ENCODE data around the gene LIFR.

DNA sequence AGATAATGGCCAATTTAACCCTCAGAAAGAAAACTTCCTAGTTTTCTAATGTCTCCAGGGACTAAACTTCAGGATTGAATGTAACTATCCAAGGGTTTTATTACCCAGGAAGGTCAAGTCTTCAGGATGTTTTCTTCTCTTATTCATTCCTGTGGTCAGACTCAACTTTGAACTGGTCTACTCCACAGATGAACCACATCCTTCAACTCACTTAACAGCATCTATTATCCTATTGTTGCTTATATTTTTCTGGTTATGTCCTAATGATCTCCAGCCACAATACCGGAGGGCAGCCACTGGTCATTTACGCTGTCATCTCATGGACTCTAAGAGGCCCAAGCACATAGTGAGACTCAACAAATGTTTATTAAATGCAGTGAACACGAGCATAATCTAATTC is 47.2 kb upstream of the LIFR start:
- TF ChIP-seq, protein P1, sequence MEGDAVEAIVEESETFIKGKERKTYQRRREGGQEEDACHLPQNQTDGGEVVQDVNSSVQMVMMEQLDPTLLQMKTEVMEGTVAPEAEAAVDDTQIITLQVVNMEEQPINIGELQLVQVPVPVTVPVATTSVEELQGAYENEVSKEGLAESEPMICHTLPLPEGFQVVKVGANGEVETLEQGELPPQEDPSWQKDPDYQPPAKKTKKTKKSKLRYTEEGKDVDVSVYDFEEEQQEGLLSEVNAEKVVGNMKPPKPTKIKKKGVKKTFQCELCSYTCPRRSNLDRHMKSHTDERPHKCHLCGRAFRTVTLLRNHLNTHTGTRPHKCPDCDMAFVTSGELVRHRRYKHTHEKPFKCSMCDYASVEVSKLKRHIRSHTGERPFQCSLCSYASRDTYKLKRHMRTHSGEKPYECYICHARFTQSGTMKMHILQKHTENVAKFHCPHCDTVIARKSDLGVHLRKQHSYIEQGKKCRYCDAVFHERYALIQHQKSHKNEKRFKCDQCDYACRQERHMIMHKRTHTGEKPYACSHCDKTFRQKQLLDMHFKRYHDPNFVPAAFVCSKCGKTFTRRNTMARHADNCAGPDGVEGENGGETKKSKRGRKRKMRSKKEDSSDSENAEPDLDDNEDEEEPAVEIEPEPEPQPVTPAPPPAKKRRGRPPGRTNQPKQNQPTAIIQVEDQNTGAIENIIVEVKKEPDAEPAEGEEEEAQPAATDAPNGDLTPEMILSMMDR (IDR thresholded peaks at IDR 0.05; ENCODE audit: poor library complexity, severe bottlenecking), result no peak
- TF ChIP-seq EP300 (conservative IDR thresholded peaks at IDR 0.05; ENCODE audit: poor library complexity, severe bottlenecking), result no peak
- TF ChIP-seq, protein P2, sequence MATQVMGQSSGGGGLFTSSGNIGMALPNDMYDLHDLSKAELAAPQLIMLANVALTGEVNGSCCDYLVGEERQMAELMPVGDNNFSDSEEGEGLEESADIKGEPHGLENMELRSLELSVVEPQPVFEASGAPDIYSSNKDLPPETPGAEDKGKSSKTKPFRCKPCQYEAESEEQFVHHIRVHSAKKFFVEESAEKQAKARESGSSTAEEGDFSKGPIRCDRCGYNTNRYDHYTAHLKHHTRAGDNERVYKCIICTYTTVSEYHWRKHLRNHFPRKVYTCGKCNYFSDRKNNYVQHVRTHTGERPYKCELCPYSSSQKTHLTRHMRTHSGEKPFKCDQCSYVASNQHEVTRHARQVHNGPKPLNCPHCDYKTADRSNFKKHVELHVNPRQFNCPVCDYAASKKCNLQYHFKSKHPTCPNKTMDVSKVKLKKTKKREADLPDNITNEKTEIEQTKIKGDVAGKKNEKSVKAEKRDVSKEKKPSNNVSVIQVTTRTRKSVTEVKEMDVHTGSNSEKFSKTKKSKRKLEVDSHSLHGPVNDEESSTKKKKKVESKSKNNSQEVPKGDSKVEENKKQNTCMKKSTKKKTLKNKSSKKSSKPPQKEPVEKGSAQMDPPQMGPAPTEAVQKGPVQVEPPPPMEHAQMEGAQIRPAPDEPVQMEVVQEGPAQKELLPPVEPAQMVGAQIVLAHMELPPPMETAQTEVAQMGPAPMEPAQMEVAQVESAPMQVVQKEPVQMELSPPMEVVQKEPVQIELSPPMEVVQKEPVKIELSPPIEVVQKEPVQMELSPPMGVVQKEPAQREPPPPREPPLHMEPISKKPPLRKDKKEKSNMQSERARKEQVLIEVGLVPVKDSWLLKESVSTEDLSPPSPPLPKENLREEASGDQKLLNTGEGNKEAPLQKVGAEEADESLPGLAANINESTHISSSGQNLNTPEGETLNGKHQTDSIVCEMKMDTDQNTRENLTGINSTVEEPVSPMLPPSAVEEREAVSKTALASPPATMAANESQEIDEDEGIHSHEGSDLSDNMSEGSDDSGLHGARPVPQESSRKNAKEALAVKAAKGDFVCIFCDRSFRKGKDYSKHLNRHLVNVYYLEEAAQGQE (IDR thresholded peaks at IDR 0.05; ENCODE audit: borderline replicate concordance), result no peak

Measured in neural cell (in vitro differentiated cells).